A549 (cell line): ENCODE results near the gene ERLIN1.

Experiments
- CTCF ChIP-seq: fragments of >200 bp; sonication (Bioruptor Twin); formaldehyde crosslinking; IDR thresholded peaks from 3 replicates; pipeline ENCODE4 v1.5.1; 2016
- EHMT2 ChIP-seq: fragments of 200-600 bp; sonication (generic); IDR thresholded peaks from 2 replicates; pipeline ENCODE4 v1.6.1; 2016; ENCODE audit warnings: antibody characterized with exemption, low read depth, mild to moderate bottlenecking, moderate library complexity
- EP300 ChIP-seq, 2 experiments: fragments of >200 bp; sonication (Bioruptor Twin); formaldehyde crosslinking; IDR thresholded peaks; 2 replicates in 1 of 2; 3 replicates in 1 of 2; pipeline ENCODE4 v1.6.1; 2016 to 2017
- RAD21 ChIP-seq, 2 experiments: fragments of >200 bp in 1 of 2; sonication (Bioruptor Twin) in 1 of 2; formaldehyde crosslinking in 1 of 2; IDR thresholded peaks in 1 of 2; conservative IDR thresholded peaks in 1 of 2; 2 replicates in 1 of 2; 3 replicates in 1 of 2; pipeline ENCODE4 v1.6.1; 2012 to 2018; ENCODE audit warnings: inconsistent platforms in 1 of 2
- RARB ChIP-seq: fragments of 250-450 bp; sonication (Bioruptor Pico); IDR thresholded peaks from 2 replicates; pipeline ENCODE4 v1.8.0; 2021; ENCODE audit warnings: mild to moderate bottlenecking, moderate library complexity
- SMC3 ChIP-seq: fragments of >200 bp; sonication (Bioruptor Twin); formaldehyde crosslinking; IDR thresholded peaks from 3 replicates; pipeline ENCODE4 v1.6.1; 2018; ENCODE audit warnings: inconsistent platforms

- TF ChIP-seq CTCF (no peak), EP300 (IDR thresholded peaks at IDR 0.05) (no peak), SMC3 (no peak), EHMT2 (no peak), RAD21 (conservative IDR thresholded peaks at IDR 0.05 in 1 of 2, IDR thresholded peaks at IDR 0.05 in 1 of 2) (no peak), RARB (CRISPR knock-in tag) (no peak)
Observed at GRCh38 chr10:100209303-100209702, 23.5 kb upstream of the ERLIN1 start.
